ENCODE results near the gene NPDC1.
A peak's percentile ranks its signal among the peaks of the same experiment; 100 is the strongest.
"Not testable (repeated sequence)": the region's sequence is repeated elsewhere in the genome, so short reads cannot be mapped to it uniquely, and the experiment has no call there.

Gene NPDC1

DNA sequence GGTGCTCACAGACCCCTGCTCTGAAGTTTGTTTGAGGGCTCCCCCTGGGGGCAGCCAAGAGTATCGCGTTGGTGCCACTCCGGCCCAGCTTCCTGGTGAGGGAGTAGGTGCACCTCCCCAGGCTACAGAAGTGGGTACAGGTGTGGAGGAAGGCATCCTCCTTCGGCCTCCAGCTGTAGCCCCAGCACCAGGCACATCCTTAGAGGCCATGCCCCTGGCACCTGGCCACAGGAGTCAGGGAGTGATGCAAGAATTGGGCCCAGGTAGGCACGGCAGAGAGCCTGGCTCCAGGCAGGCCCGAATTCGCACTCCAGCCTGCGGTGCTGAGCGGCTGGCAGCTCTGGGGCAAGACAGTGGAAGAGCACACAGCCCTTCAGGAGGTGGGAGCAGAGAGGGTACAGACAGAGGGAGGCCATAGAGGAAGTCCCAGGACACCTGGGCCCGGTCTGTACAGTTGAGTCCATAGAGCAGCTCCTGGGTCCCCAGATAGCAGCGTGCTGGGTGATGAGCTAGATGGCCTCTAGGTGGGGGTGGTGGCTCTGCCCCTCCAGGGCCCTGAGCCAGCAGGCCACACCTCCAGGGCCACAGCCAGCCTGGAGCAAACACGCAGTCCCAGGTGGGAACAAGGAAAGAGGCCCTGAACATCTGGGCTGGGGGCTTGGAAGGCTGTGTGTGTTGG is 22.0 kb upstream of the NPDC1 start:
- TF ChIP-seq, protein P1, sequence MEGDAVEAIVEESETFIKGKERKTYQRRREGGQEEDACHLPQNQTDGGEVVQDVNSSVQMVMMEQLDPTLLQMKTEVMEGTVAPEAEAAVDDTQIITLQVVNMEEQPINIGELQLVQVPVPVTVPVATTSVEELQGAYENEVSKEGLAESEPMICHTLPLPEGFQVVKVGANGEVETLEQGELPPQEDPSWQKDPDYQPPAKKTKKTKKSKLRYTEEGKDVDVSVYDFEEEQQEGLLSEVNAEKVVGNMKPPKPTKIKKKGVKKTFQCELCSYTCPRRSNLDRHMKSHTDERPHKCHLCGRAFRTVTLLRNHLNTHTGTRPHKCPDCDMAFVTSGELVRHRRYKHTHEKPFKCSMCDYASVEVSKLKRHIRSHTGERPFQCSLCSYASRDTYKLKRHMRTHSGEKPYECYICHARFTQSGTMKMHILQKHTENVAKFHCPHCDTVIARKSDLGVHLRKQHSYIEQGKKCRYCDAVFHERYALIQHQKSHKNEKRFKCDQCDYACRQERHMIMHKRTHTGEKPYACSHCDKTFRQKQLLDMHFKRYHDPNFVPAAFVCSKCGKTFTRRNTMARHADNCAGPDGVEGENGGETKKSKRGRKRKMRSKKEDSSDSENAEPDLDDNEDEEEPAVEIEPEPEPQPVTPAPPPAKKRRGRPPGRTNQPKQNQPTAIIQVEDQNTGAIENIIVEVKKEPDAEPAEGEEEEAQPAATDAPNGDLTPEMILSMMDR (IDR thresholded peaks at IDR 0.05; ENCODE audit: low read depth, low read length, missing control alignments), result peak; percentile 78
- peak; percentile 79 for DNase-seq (ENCODE audit: low read depth)
- H3K4me3 ChIP-seq (ENCODE audit: low read depth, low read length), result peak overlapping the region; percentile 77

- TF ChIP-seq, protein P1 (IDR thresholded peaks at IDR 0.05; ENCODE audit: low read depth, low read length, missing control alignments), result no peak
- no peak for DNase-seq (ENCODE audit: low read depth)
- H3K4me3 ChIP-seq (ENCODE audit: low read depth, low read length), result no peak overlapping the region
These were observed 20.3 kb upstream of the NPDC1 start for GRCh38 chr9:137066096-137066861.

- TF ChIP-seq, protein P1 (IDR thresholded peaks at IDR 0.05; ENCODE audit: low read depth, low read length, missing control alignments), result no peak
- H3K4me3 ChIP-seq (ENCODE audit: low read depth, low read length), result no peak overlapping the region
- no peak for DNase-seq (ENCODE audit: low read depth)
These were observed 19.5 kb upstream of the NPDC1 start for GRCh38 chr9:137065336-137065967.

DNA sequence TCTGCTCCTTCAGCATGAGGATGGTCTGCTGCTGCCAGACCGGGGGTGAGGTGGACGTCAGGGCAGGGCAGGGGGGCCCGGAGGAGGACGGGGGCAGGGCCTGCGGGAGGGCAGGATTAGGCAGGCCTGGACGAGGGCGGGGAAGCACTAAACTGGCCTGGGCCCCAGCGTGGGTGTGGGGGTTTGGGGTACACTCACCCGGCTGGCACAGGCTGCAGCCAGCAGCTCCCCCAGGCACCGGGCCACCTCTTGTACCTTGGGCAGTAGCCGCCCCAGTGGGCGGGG is 18.8 kb upstream of the NPDC1 start:
- DNase-seq (ENCODE audit: low read depth), result no peak

DNA sequence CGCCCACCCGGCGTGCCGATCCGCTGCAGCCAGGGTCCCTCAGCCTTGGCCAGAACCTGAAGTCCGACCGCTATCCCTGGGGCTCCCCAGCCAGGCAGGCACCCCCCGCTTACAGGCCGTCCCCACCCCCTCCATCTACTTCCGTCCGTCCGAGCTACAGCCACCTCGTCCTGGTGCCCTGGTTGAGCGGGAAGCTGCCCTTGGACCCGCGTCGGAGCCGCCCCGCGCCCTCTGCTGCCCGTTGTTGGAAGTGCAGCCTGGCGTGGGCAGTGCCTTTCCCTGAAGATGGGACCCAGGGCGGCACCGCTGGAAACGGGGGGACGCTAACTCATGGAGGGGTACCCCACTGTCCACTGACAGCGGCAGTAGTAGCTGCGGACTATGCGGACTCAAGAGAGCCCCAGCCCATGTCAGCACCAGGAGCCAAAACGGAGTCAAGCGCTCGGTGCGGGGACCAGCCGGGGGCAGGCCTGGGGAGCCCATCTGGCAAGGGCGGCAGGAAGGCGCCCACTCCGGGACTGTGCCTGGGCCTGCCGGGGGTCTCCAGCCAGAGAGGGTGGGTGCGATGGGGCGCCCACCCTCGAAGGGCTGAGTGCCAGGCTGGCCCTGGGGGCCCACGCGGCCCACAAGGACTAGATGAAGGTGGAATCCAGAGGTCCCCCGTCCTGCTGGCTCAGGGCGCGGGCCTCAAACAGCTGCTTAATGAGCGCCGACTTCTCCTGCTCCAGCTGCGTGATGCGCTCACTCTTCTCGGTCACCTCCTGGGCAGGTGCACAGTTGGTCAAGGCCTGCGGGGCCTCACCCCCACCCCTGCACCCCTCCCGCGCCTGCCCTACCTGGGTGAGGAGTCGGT is 18.3 kb upstream of the NPDC1 start:
- no peak overlapping the region for H3K4me3 ChIP-seq (ENCODE audit: low read depth, low read length)
- no peak for DNase-seq (ENCODE audit: low read depth)
- TF ChIP-seq, protein P1 (IDR thresholded peaks at IDR 0.05; ENCODE audit: low read depth, low read length, missing control alignments), result peak; percentile 91

More for the DNA sequence above, 18.8 kb upstream of the NPDC1 start:
- TF ChIP-seq, protein P1 (IDR thresholded peaks at IDR 0.05; ENCODE audit: low read depth, low read length, missing control alignments), result no peak
- no peak overlapping the region for H3K4me3 ChIP-seq (ENCODE audit: low read depth, low read length)

GRCh38 chr9:137063311-137064026 is 17.5 kb upstream of the NPDC1 start:
- TF ChIP-seq, protein P1 (IDR thresholded peaks at IDR 0.05; ENCODE audit: low read depth, low read length, missing control alignments), result no peak
- DNase-seq (ENCODE audit: low read depth), result no peak
- no peak overlapping the region for H3K4me3 ChIP-seq (ENCODE audit: low read depth, low read length)

GRCh38 chr9:137062798-137063197 is 16.8 kb upstream of the NPDC1 start:
- not testable (repeated sequence) for DNase-seq (ENCODE audit: low read depth); H3K4me3 ChIP-seq (ENCODE audit: low read depth, low read length)

All from GM12864 (cell line).